Measurements from ENCODE around the gene PRM1. TPM values are rescaled to one million over a fixed set of nuclear protein-coding genes. Genes with fewer than 3 reads are reported as not detected.

PRM1 gene
- total RNA-seq, 3 donors from 2014 or later = not detected

DNA sequence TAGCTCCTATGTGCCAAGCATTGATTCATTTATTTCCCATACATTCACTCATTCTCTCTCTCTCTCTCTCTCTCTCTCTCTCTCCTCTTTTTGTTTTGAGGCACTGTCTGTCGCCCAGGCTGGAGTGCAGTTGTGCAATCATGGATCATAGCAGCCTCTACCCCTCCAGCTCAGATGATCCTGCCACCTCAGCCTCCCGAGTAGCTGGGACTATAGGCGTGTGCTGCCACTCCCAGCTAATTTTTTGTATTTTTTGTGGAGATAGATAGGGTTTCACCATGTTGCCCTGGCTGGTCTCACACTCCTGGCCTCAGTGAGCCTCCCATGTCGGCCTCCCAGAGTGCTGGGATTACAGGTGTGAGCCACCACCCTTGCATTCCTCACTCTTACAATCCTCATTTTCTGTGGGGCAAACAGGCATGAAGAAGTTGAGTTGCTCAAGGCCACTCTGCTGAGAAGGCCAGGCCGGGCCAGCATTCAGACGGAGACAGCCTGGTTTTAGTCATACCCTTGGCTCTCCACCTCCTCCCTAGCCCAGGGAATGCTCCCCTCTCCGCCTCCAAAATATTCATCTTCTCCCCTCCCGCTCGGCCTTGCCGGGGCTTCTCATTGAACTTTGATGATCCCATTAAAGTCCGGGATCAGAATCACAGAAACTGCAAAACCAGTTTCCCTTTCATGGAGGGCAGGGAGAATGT lies 4.1 kb downstream of the PRM1 start:
- H3K36me3 ChIP-seq = no peaks in the 10 kb centered on the region
- no peak overlapping the region for H3K4me3 ChIP-seq
- H3K9me3 ChIP-seq = no peaks in the 10 kb centered on the region
- no peaks in the 10 kb centered on the region for H3K27me3 ChIP-seq
- no peaks in the 10 kb centered on the region for H3K4me1 ChIP-seq
- TF ChIP-seq, protein P1, sequence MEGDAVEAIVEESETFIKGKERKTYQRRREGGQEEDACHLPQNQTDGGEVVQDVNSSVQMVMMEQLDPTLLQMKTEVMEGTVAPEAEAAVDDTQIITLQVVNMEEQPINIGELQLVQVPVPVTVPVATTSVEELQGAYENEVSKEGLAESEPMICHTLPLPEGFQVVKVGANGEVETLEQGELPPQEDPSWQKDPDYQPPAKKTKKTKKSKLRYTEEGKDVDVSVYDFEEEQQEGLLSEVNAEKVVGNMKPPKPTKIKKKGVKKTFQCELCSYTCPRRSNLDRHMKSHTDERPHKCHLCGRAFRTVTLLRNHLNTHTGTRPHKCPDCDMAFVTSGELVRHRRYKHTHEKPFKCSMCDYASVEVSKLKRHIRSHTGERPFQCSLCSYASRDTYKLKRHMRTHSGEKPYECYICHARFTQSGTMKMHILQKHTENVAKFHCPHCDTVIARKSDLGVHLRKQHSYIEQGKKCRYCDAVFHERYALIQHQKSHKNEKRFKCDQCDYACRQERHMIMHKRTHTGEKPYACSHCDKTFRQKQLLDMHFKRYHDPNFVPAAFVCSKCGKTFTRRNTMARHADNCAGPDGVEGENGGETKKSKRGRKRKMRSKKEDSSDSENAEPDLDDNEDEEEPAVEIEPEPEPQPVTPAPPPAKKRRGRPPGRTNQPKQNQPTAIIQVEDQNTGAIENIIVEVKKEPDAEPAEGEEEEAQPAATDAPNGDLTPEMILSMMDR (IDR thresholded peaks at IDR 0.05) = no peak
- TF ChIP-seq POLR2AphosphoS5 (IDR thresholded peaks at IDR 0.05) (no peak), POLR2A (IDR thresholded peaks at IDR 0.05) (no peak)
- no peak overlapping the region for H3K27ac ChIP-seq
- intact Hi-C loops (cut with DNase I; ENCODE audit: low total_unique reads) = no loop called here
- DNase-seq (ENCODE audit: low spot score in 2 of 2) = no peak

DNA sequence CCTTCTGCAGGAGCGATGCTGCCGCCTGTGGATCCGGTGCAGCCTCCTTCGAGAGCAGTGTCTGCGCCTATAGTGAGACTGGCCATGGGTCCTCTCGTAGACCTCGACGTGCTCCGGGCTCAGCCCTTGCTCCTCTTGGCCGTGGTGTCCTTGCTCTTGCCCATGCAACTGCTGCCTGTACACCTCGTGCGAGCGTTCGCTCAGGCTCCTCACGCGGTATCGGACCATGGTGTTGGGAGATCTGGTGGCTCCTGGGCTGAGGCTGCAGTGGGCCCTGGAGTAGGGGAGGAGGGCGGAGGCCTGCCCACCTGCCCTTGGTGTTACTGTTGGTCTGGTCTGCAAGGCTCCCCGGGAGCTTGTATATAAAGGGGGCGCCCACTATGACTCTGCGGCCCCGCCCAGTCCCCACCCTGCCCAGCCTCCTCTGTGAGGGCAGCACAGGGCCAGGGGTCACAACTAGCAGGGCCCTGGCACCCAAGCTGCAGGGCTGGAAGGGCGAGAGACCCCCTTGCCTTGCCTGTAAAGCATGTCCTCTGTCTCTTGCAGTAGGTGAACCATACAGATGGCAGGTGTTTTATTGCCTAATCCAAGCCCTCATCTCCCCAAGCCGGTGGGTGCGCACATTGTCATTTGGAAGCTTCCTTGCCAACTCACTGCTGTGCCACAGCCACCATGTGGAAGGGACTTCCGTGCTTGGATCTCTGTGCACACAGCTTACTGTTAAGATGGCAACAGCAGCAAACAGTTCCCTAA lies 4.8 kb downstream of the PRM1 start, which contains the start of gene PRM2:
PRM2 (minus strand) TSS at position 338 of the 753 bp plus-strand sequence; CDS start at position 228, 110 bp downstream.
- DNase-seq (ENCODE audit: low spot score in 2 of 2) = no peak
- H3K4me3 ChIP-seq = no peak within 1 kb of the TSS
- intact Hi-C loops (cut with DNase I; ENCODE audit: low total_unique reads) = no loop called here
- no peaks in the 10 kb centered on the region for H3K27me3 ChIP-seq
- no peaks in the 10 kb centered on the region for H3K4me1 ChIP-seq
- H3K36me3 ChIP-seq = no peaks in the 10 kb centered on the region
- no peaks in the 10 kb centered on the region for H3K9me3 ChIP-seq
- H3K27ac ChIP-seq = no peak within 1 kb of the TSS
- TF ChIP-seq POLR2AphosphoS5 (IDR thresholded peaks at IDR 0.05) = no peak
- TF ChIP-seq, protein P1 (IDR thresholded peaks at IDR 0.05) = no peak
- TF ChIP-seq POLR2A (IDR thresholded peaks at IDR 0.05) = no peak

DNA sequence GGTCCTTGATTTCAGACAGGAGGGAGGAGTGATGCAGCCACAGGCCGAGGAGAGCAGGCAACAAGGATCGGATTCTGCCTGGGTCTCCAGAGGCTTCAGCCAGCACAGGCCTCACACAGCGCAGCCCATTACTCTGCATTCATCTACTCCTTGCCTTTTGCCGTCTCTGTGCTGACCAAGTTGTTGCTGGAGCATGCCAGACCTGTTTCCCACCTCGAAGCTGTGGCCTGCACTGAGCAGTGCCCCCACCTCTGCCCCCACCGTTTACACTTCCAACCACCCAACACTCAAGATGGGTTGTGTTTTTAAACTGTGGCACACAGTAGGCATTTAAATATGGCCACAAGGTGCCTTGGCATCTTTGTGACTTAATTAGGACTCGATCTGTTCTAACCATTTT lies 6.2 kb downstream of the PRM1 start:
- no peak overlapping the region for H3K27ac ChIP-seq
- TF ChIP-seq POLR2A (IDR thresholded peaks at IDR 0.05) = no peak
- no peak for TF ChIP-seq POLR2AphosphoS5 (IDR thresholded peaks at IDR 0.05)
- TF ChIP-seq, protein P1 (IDR thresholded peaks at IDR 0.05) = no peak
- intact Hi-C loops (cut with DNase I; ENCODE audit: low total_unique reads) = no loop called here
- DNase-seq (ENCODE audit: low spot score in 2 of 2) = no peak
- H3K36me3 ChIP-seq = no peaks in the 10 kb centered on the region
- no peak overlapping the region for H3K4me3 ChIP-seq
- H3K9me3 ChIP-seq = no peaks in the 10 kb centered on the region
- H3K4me1 ChIP-seq = no peaks in the 10 kb centered on the region
- H3K27me3 ChIP-seq = no peaks in the 10 kb centered on the region

DNA sequence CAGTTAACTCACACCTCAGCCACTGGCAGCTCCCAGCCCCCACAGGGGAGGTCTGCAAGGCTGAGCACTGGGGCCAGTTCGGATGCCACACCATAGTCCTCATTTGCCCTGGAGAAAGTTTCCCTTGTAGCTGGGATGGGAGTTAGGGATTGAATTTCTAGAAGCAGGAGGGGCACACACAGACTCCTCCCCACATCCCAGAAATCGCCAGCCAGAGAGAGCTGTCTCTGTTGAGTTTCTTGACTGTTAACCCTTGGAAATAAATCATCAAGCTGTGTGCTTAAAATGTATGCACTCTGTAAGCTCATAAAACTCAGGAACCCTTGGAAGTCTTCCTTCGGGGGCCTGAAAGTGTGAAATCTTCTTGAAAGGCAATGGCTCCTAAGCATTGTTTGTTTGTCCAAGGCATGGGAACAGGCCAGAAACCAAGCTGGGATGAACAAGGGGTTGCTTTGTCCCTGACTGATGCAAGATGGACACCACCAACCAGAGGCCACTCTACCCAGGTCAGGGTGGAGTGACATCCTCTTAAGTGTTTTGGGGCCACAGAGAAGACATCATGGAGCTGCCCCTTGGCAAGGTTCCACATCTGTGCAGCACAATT lies 7.3 kb downstream of the PRM1 start:
- Histone ChIP-seq H3K27ac (no peak overlapping the region), H3K4me3 (no peak overlapping the region), H3K27me3 (no peaks in the 10 kb centered on the region), H3K36me3 (no peaks in the 10 kb centered on the region), H3K4me1 (no peaks in the 10 kb centered on the region), H3K9me3 (no peaks in the 10 kb centered on the region)
- TF ChIP-seq POLR2A (IDR thresholded peaks at IDR 0.05) (no peak), POLR2AphosphoS5 (IDR thresholded peaks at IDR 0.05) (no peak)
- TF ChIP-seq, protein P1 (IDR thresholded peaks at IDR 0.05) = no peak
- DNase-seq (ENCODE audit: low spot score in 2 of 2) = no peak
- intact Hi-C loops (cut with DNase I; ENCODE audit: low total_unique reads) = no loop called here

Data from breast epithelium (tissue), 4 donors.